HG03135 (cell line): ENCODE measurements around the gene FGD6.
"Not testable (repeated sequence)": the region's sequence is repeated elsewhere in the genome, so short reads cannot be mapped to it uniquely, and the experiment has no call there.

Experiments
- ATAC-seq: cut with Tn5 transposase; IDR thresholded peaks from one replicate; pipeline ENCODE4 v1.9.1; 2021; ENCODE audit warnings: mild to moderate bottlenecking, moderate library complexity; ENCODE audit not compliant: unreplicated experiment

Gene FGD6

GRCh38 chr12:95205685-95206084 lies 11.6 kb downstream of the FGD6 start:
- no peak for ATAC-seq

- ATAC-seq, result no peak
Measured at GRCh38 chr12:95205016-95205624, 12.1 kb downstream of the FGD6 start.

DNA sequence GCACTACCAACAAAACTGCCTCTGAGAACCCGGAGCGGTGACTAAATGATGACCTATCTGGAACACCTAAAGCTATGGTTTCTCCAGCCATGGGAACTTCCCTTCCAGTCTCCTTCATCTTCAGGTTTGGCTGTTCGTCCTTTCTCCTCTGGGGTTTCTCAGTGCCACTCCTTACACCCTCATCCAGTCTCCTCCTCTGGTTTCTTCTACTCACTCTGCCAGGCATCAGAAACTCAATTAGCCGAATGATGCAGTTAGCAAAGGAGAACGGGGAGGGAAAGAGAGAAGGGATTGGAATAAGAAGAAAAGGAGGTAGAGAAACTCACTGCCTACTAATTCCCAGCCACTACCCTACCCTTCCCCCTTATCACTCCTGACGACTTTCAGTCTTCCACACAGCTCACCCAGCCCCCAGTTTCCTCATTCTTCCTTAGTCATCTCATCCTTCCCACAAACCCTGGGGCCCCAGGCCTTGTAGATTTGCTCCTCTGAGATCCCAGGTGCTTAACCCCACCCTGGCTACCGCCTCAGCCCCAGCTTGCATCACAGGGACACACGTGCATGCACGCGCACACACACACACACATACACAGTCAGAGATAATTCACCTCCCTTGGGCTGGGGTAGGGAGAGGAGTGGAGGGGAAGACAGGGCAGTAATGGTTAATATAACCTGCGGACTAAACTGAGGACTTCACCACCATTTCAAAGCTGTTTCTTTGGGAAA lies 13.0 kb downstream of the FGD6 start:
- ATAC-seq, result no peak

- no peak for ATAC-seq
Measured at GRCh38 chr12:95203487-95204030, 13.7 kb downstream of the FGD6 start.

DNA sequence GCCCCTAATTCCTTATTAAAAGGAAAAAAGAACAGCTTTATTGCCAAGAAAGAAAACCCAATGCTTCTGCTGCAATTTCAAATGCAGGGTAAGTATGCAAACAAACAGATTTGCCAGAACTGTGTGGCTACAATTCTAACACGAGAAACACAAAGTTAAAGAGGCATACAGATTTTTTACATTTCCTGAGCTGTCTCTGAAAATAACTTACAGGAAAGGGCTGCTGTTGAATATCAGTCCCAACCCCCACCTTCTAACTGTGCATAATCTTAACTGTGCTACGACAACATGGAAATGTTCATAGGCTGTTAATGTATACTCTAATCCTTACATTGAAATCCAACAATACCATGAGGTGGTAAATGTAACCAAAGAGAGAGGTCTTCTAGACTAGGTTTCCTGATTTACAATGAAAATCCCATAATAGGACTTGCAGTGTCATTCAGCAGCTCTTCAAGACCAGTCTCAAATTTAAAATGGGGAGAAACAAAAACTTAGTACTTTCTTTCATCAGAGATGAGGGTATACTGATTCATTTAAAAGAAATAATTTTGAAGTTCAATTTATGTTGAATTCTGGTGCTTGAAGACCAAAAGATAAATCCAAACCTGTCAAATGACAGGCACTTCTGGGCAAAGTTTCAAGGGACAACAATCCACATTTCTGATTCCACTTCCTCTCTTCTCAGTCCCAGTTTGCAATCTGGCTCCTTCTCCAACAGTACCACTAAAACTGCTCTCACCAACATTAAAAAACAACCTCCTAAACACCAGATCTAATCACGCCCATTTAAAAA lies 14.4 kb downstream of the FGD6 start:
- no peak for ATAC-seq

GRCh38 chr12:95201056-95201670 lies 16.1 kb downstream of the FGD6 start:
- ATAC-seq, result no peak

DNA sequence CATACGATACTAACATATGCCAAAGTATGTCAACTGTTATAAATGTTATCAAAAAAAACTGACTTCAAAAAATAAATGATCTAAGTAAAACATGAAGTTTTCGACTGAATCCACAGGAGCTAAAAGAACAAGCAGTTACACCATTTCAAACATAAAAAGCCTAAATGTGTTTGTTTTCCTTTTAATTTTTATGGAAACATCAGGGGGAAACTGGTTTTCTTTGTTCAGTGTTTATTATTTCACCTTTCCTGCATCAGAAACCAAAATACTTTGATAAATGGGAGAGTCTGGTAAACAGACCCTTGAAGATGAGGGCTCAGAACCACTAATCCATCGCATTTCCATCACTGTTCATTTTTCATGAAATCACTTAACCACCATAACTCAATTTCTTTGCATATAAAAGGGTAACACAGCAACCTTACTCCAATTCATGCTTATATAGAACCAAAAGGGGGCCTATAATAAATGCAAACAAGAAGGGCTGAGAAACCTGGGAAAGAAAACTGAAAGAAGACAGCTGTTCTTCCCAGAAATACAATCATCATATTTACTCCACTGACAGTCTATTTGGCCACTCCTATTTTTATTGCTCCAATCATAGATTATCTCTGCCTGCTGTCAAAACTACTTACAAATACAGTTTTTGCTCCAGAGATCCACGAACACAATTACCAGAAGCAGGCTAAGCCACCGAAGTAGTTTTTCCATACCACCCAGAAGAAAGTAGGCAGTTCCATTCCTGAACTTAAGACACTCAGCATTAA lies 17.0 kb downstream of the FGD6 start:
- ATAC-seq, result no peak

DNA sequence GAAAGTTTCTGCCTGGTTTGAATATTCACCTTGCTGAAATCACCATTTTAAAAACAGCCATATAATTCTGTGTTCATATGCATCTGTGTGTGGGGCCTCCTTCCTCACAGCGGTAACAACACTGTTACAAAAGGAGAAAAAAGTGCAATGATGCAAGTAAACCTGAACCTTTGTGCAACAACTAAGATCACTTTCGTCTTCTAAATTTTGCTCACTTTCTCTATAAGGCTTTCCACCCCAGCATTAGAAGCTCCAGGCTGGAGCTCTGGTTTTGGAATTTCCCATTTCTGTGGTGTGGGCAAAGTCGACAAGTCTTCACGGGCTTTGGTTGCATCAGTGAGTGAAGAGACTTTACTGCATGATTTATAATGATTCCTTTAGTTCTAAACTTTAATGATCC lies 18.4 kb downstream of the FGD6 start:
- ATAC-seq, result no peak

DNA sequence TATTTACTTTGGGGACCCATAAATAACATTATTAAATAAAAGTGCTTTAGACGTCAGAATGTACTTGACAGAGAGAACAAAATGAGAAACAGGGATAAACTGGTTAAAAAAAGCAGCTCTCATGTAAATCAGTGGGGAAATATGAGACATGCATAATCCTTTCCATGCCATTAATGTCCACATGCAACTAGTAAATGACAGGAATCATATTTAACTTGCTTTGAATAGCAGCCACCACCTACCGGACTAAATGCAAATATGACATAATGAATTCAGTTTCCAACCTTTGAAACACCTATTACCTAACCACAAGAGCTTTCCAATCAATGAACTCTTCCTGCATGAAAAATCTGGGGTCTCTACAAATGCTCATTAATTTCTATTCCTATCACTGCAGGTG lies 19.6 kb downstream of the FGD6 start:
- no peak for ATAC-seq

DNA sequence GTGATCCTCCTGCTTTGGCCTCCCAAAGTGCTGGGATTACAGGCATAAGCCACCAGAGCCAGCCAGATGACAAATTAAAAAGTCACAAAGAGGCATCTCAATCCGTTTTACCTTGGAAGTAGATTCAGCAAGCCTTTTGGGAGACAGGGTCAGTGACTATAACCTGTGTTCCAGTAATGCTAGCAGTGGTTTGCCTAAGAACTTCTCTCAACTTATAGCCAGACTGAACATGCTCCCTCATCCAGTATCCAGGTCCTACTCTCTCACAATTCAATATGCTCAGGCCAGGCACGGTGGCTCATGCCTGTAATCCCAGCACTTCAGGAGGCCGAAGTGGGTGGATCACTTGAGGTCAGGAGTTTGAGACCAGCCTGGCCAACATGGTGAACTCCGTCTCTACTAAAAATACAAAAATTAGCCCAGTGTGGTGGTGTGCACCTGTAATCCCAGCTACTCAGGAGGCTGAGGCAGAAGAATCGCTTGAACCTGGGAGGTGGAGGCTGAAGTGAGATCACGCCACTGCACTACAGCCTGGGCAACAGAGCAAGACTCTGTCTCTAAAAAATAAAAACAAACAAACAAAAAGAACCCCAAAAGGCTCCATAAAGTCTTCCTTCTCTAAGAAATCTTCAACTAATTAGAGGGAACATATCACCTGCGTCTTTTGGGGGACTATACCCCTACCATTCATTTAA lies 20.2 kb downstream of the FGD6 start:
- ATAC-seq, result not testable (repeated sequence)

- ATAC-seq, result no peak
Measured at GRCh38 chr12:95195122-95195521, 22.1 kb downstream of the FGD6 start.

DNA sequence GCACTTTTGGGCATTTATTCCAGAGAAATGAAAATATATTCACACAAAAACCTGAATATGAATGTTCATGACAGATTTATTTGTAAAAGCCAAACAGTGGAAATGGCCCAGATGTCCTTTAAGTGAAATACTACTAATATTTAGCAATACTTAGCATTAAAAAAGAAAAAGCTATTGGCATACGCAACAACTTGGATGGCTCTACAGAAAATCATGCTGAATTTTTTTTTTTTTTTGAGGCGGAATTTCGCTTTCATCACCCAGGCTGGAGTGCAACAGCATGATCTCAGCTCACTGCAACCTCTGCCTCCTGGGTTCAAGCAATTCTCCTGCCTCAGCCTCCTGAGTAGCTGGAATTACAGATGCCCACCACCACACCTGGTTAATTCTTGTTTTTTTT lies 24.1 kb downstream of the FGD6 start:
- no peak for ATAC-seq

DNA sequence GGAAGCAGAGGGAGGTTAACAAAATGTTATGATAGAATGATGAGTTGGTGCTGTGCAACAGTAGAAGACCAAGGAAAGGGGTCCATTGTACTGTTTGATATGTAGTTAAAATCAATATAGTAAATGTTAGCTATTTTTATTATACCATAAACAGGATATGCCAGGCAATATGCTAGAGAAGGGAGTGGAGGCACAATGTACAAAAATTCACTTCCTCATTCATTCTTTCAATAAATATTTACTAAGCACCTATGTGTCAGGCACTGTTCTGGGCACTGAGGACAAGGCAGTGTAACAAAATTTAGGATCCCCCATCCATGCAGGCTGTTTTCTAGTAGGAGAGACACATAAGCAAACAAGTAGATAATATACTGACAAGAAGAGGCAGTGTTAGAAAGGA lies 25.0 kb downstream of the FGD6 start:
- no peak for ATAC-seq

GRCh38 chr12:95191060-95191696 lies 26.1 kb downstream of the FGD6 start:
- ATAC-seq, result no peak

DNA sequence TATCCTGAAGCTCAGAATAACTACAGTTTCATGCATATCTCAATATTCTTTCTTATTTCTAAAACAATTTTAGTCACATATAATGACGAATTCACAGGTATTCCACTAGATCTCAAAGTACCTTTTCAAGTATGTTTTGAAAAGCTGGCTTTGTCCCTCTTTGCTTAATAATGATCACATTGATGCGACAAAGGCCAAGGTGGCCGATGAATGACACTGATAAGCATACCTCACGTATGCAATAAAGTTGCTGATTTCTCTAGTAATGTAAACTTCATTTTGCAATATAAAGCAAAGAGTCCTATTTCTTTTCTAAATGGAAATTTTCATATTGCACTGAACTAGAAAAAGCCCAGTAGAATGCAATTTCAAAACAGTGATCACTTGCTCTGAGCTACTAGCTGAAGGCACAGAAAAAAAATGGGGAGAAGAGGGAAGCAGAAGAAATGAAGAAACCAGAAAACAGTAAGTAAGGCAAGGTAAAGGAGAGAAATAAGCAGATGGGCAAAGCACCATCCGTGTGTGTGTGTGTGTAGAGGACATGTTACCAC lies 29.3 kb downstream of the FGD6 start:
- ATAC-seq, result no peak

DNA sequence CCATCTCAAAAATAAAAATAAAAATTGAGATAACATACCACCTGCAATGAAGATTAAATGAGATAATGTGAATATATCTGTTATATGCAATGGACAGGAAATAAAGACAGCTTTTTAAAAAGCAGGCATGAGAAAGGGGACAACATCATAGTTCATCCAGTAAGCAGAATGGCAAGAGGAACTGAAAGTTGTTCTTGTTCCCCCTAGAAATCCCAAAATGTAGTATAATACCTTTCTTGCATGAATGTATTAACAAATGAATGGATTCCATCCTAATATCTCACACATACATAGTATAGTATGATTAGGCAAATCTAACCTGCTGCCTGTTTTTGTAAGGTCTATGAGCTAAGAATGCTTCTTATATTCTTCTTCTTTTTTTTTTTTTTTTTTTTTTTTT lies 31.4 kb downstream of the FGD6 start:
- no peak for ATAC-seq

- ATAC-seq, result no peak
Measured at GRCh38 chr12:95185072-95185471, 32.2 kb downstream of the FGD6 start.

DNA sequence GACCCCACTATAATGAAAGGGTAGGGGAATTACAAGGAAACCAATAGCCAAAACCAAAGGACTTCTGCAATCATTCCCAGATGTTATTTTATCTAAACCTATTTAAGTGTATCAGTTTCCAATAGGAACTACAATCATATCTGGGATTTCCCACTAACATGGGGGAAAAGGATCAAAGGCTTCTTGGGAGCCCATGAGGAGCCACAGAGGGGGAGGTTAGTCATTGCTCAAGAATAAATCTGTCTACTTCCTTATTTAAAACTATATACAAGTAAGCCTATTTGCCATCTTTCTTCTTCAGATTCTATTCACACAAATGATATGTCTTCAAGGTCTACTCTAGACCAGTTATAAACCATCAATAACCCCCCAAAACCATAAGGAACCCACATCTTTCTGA lies 33.1 kb downstream of the FGD6 start:
- no peak for ATAC-seq

DNA sequence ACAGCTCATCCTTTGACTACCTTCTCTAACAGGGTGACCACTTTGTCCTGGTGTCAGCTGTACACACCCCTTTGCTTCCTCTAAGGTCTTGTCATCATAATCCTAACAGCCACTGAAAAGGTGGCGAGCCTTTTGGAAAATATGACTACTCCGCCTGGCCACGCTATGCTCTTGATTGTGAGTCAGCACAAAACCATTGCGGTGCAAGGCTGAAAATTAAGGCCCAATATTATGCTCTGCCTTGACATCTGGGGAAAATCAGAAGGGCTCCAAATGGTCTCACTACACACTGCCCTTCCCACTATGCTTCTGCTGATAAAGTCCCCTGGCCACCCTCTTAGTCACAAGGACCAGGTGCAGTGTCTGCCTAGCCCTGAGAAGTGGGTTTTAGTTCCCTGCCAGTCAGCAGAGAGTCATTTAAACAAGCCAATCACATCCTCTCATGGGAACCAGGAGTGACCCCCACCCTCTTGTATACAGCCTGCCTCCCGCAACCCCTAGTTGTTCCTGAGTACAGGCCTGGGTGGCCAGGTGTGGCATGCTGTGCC lies 34.3 kb downstream of the FGD6 start:
- ATAC-seq, result no peak
